ENCODE results near the gene PAFAH1B2.

GRCh38 chr11:117143871-117144476, at the start of gene PAFAH1B2:
- TF ChIP-seq POLR2A (IDR thresholded peaks at IDR 0.05; ENCODE audit: low read depth, low read length) (peak; percentile 85), POLR2AphosphoS5 (IDR thresholded peaks at IDR 0.05; ENCODE audit: low read depth, low read length) (peak; percentile 78), TAF1 (IDR thresholded peaks at IDR 0.05; ENCODE audit: borderline replicate concordance, low read depth, low read length) (peak; percentile 66; the same call in 1 of the 2 replicates)

All from GM12892 (cell line).